B cell (primary cell): ENCODE results near the gene CTCF. TPM values are rescaled to one million over a fixed set of nuclear protein-coding genes. Genes with fewer than 3 reads are reported as not detected.

Experiments
- ATAC-seq: fragments of 200-7000 bp; cut with Tn5 transposase; one replicate; pipeline ENCODE4 v1.10.0; 2021; ENCODE audit warnings: low read depth, mild to moderate bottlenecking, moderate number of reproducible peaks, moderate library complexity
- CTCF ChIA-PET: fragments of 350-600 bp; sonication (Branson Sonifier 250); formaldehyde crosslinking; loops from one replicate; lab custom pipeline; 2021; ENCODE audit warnings: antibody characterized with exemption, inconsistent platforms; lab: Charles Lee
- POLR2A ChIA-PET: fragments of 350-600 bp; sonication (Branson Sonifier 250); formaldehyde crosslinking; loops from one replicate; lab custom pipeline; 2021; ENCODE audit warnings: antibody characterized with exemption; lab: Charles Lee
- DNase-seq: peaks from one replicate; pipeline ENCODE4 v3.0.0; 2013
- H2AFZ ChIP-seq: 2 replicates; pipeline ENCODE4 v1.6.1; 2012; ENCODE audit warnings: mild to moderate bottlenecking, low read depth, low read length; ENCODE audit not compliant: insufficient read depth, poor library complexity, severe bottlenecking
- H3K27ac ChIP-seq, 2 donors: 1 replicate in 1 of 2; 2 replicates in 1 of 2; pipeline ENCODE4 v1.5.1; 2012 to 2013; ENCODE audit warnings: low read length in 2 of 2, mild to moderate bottlenecking in 2 of 2, moderate library complexity in 1 of 2
- H3K27me3 ChIP-seq, 4 experiments: fragments of 200-600 bp in 1 of 4; sonication (generic) in 1 of 4; replicated peaks in 1 of 4; 1 replicate in 2 of 4; 2 replicates in 2 of 4; pipeline versions ENCODE4 v1.6.1 to v1.7.0; 2013 to 2016; ENCODE audit warnings: low read length in 3 of 4, mild to moderate bottlenecking in 2 of 4, mixed read lengths in 1 of 4, moderate library complexity in 1 of 4; ENCODE audit not compliant: insufficient read depth in 4 of 4, control insufficient read depth in 3 of 4; ENCODE audit errors: control extremely low read depth in 1 of 4
- H3K36me3 ChIP-seq, 2 experiments: replicated peaks in 1 of 2; 1 replicate in 1 of 2; 2 replicates in 1 of 2; pipeline versions ENCODE4 v1.6.1 to v1.7.1; 2013; ENCODE audit warnings: low read length in 1 of 2; ENCODE audit not compliant: insufficient read depth in 2 of 2, control insufficient read depth in 1 of 2; ENCODE audit errors: control extremely low read depth in 1 of 2, extremely low read depth in 1 of 2
- H3K4me1 ChIP-seq, 2 donors: fragments of 200-600 bp in 1 of 2; sonication (generic) in 1 of 2; 1 replicate in 1 of 2; 2 replicates in 1 of 2; pipeline versions ENCODE4 v1.5.1 to v1.6.1; 2013 to 2017; ENCODE audit warnings: low read length in 2 of 2; ENCODE audit not compliant: control insufficient read depth in 2 of 2, insufficient read depth in 2 of 2
- H3K4me2 ChIP-seq: replicated peaks from 2 replicates; pipeline ENCODE3; 2012; ENCODE audit warnings: mild to moderate bottlenecking, low read depth, low read length; ENCODE audit not compliant: poor library complexity, severe bottlenecking
- H3K4me3 ChIP-seq, 5 experiments: fragments of 200-600 bp in 1 of 5; sonication (generic) in 1 of 5; 1 replicate in 3 of 5; 2 replicates in 2 of 5; pipeline versions ENCODE4 v1.5.1 to v1.7.0; 2011 to 2016; ENCODE audit warnings: low read length in 4 of 5, mild to moderate bottlenecking in 4 of 5, low read depth in 2 of 5, control low read depth in 1 of 5, moderate library complexity in 1 of 5; ENCODE audit not compliant: insufficient read depth in 1 of 5; ENCODE audit errors: control extremely low read depth in 1 of 5, extremely low read depth in 1 of 5
- H3K79me2 ChIP-seq: fragments of 200-600 bp; sonication (generic); one replicate; pipeline ENCODE4 v1.6.0; 2016; ENCODE audit warnings: low read length; ENCODE audit not compliant: control insufficient read depth, insufficient read depth
- H3K9ac ChIP-seq: fragments of 200-600 bp; sonication (generic); 2 replicates; pipeline ENCODE4 v1.6.1; 2017; ENCODE audit warnings: mild to moderate bottlenecking, low read length, moderate library complexity
- H3K9me3 ChIP-seq, 3 donors: one replicate each; pipeline versions ENCODE4 v1.6.1 to v1.7.1; 2013; ENCODE audit warnings: low read length in 2 of 3; ENCODE audit not compliant: control insufficient read depth in 2 of 3, insufficient read depth in 1 of 3; ENCODE audit errors: control extremely low read depth in 1 of 3
- H4K20me1 ChIP-seq: 2 replicates; pipeline ENCODE4 v1.6.0; 2012; ENCODE audit warnings: mild to moderate bottlenecking, low read length; ENCODE audit not compliant: insufficient read depth, control insufficient read depth, poor library complexity, severe bottlenecking
- H3K27ac Mint-ChIP-seq: one replicate; pipeline ENCODE4 v1.8.0; 2021; ENCODE audit warnings: mixed read lengths
- H3K27me3 Mint-ChIP-seq: one replicate; pipeline ENCODE4 v1.8.0; 2021; ENCODE audit warnings: mixed read lengths
- H3K4me1 Mint-ChIP-seq: one replicate; pipeline ENCODE4 v1.8.0; 2021; ENCODE audit warnings: mixed read lengths
- H3K4me3 Mint-ChIP-seq: one replicate; pipeline ENCODE4 v1.8.0; 2021; ENCODE audit warnings: mixed read lengths
- H3K9me3 Mint-ChIP-seq: one replicate; pipeline ENCODE4 v1.8.0; 2022; ENCODE audit warnings: mixed read lengths; ENCODE audit not compliant: insufficient read depth
- EZH2 ChIP-seq: IDR thresholded peaks from 2 replicates; pipeline ENCODE4 v1.6.1; 2012; ENCODE audit warnings: borderline replicate concordance, low read depth, mild to moderate bottlenecking, moderate library complexity, low read length; ENCODE audit not compliant: insufficient read depth, poor library complexity, severe bottlenecking
- WGBS: methylation state at CpG from one replicate; pipeline ENCODE4 v1.1.5; 2013; ENCODE audit warnings: missing lambda C conversion rate; ENCODE audit not compliant: insufficient coverage; 5-methylcytosine and 5-hydroxymethylcytosine counted together
- intact Hi-C: fragments of 100-400 bp; cut with micrococcal nuclease; formaldehyde crosslinking; loops from one replicate; pipeline ENCODE4 v1.10.0; 2022
- polyA plus RNA-seq: library from polyadenylated mRNA; depleted of rRNA; stranded (reverse); fragments of >200 nt; gene quantifications from 2 replicates; pipeline ENCODE4 v1.2.3, GENCODE V29; 2012
- total RNA-seq, 2 donors: library from RNA; stranded (reverse); fragments of 120-200 nt in 1 of 2; gene quantifications; 1 replicate in 1 of 2; 2 replicates in 1 of 2; pipeline versions ENCODE4 v1.2.3 to v1.2.4, GENCODE V29; 2013 to 2022
- TF ChIP-seq, protein P1 (sequence below): fragments of 200-600 bp; IDR thresholded peaks from one replicate; pipeline ENCODE4 v1.8.0; 2022; ENCODE audit warnings: antibody characterized with exemption, mild to moderate bottlenecking

CTCF gene
- total and polyA plus RNA-seq, 2 donors (not counting 1 experiment from before 2014, with no cell fraction given): 42.7 to 78.4 TPM

DNA sequence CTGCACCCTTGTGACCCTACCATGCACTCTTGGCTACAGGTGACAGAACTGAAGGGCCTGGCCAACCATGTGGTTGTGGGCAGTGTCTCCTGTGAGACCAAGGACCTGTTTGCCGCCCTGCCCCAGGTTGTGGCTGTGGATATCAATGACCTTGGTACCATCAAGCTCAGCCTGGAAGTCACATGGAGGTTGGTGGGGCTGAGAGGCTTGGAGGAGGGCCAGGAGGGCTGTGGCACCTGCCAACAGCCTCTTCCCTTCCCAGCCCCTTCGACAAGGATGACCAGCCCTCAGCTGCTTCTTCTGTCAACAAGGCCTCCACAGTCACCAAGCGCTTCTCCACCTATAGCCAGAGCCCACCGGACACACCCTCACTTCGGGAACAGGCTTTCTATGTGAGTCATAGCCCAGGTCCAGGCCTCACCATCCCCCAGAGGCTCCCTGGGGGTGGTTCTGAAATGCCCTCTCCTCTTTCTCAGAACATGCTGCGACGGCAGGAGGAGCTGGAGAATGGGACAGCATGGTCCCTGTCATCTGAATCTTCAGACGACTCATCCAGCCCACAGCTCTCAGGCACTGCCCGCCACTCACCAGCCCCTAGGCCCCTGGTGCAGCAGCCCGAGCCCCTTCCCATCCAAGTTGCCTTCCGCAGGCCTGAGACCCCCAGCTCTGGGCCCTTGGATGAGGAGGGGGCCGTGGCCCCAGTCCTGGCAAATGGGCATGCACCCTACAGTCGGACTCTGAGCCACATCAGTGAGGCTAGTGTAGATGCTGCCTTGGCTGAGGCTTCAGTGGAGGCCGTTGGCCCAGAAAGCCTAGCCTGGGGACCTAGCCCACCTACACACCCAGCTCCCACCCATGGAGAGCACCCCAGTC, 20.7 kb upstream of the CTCF start:
- intact Hi-C loops: loop anchor here (10.0 kb wide), 1 partner anchor 543 kb away; the partner anchor contains the start of gene NFATC3
- POLR2A ChIA-PET: interaction anchor here (0.7 to 6.3 kb wide), 4 partner anchors 14 to 124 kb away, joined by 4 to 76 read pairs (median 6); partner anchors contain the start of gene RIPOR1
- peak overlapping the region in 1 of 2 donors; percentile 47 for H3K27ac ChIP-seq

More for the DNA sequence above, 20.7 kb upstream of the CTCF start:
- Histone ChIP-seq H3K4me3 (no peak overlapping the region), H2AFZ (no peak overlapping the region), H3K9ac (no peak overlapping the region), H3K36me3 (peaks cover 3 to 77% of the 10 kb centered on the region in 2 experiments), H3K27me3 (no peaks in the 10 kb centered on the region), H3K4me2 (peak overlapping the region; percentile 0), H3K4me1 (peaks cover 56 to 75% of the 10 kb centered on the region in 2 donors), H3K79me2 (peaks cover 28% of the 10 kb centered on the region), H4K20me1 (peaks cover 83% of the 10 kb centered on the region), H3K9me3 (no peaks in the 10 kb centered on the region)
- ATAC-seq: no peak
- WGBS: 92% methylated on average over 14 of the region's 14 CpGs
- peak overlapping the region; percentile 90 for H3K27ac Mint-ChIP-seq
- CTCF ChIA-PET: interaction anchor here (0.8 to 6.7 kb wide), 5 partner anchors 9 to 126 kb away, joined by 3 to 97 read pairs (median 4); no protein-coding TSS in a partner anchor
- H3K27me3 Mint-ChIP-seq: no peaks in the 10 kb centered on the region
- H3K9me3 Mint-ChIP-seq: no peaks in the 10 kb centered on the region
- H3K4me3 Mint-ChIP-seq: no peak overlapping the region
- H3K4me1 Mint-ChIP-seq: peaks cover 74% of the 10 kb centered on the region
- peak; percentile 39 for DNase-seq
- no peak for TF ChIP-seq EZH2
- TF ChIP-seq, protein P1, sequence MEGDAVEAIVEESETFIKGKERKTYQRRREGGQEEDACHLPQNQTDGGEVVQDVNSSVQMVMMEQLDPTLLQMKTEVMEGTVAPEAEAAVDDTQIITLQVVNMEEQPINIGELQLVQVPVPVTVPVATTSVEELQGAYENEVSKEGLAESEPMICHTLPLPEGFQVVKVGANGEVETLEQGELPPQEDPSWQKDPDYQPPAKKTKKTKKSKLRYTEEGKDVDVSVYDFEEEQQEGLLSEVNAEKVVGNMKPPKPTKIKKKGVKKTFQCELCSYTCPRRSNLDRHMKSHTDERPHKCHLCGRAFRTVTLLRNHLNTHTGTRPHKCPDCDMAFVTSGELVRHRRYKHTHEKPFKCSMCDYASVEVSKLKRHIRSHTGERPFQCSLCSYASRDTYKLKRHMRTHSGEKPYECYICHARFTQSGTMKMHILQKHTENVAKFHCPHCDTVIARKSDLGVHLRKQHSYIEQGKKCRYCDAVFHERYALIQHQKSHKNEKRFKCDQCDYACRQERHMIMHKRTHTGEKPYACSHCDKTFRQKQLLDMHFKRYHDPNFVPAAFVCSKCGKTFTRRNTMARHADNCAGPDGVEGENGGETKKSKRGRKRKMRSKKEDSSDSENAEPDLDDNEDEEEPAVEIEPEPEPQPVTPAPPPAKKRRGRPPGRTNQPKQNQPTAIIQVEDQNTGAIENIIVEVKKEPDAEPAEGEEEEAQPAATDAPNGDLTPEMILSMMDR: no peak
